HG02571 (cell line): ENCODE data around the gene OGN.
"Not testable (repeated sequence)": the region's sequence is repeated elsewhere in the genome, so short reads cannot be mapped to it uniquely, and the experiment has no call there.

Experiments used
- ATAC-seq: cut with Tn5 transposase; IDR thresholded peaks from one replicate; pipeline ENCODE4 v1.9.1; 2021; ENCODE audit warnings: mild to moderate bottlenecking, moderate library complexity; ENCODE audit not compliant: unreplicated experiment

The OGN gene, protein sequence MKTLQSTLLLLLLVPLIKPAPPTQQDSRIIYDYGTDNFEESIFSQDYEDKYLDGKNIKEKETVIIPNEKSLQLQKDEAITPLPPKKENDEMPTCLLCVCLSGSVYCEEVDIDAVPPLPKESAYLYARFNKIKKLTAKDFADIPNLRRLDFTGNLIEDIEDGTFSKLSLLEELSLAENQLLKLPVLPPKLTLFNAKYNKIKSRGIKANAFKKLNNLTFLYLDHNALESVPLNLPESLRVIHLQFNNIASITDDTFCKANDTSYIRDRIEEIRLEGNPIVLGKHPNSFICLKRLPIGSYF

DNA sequence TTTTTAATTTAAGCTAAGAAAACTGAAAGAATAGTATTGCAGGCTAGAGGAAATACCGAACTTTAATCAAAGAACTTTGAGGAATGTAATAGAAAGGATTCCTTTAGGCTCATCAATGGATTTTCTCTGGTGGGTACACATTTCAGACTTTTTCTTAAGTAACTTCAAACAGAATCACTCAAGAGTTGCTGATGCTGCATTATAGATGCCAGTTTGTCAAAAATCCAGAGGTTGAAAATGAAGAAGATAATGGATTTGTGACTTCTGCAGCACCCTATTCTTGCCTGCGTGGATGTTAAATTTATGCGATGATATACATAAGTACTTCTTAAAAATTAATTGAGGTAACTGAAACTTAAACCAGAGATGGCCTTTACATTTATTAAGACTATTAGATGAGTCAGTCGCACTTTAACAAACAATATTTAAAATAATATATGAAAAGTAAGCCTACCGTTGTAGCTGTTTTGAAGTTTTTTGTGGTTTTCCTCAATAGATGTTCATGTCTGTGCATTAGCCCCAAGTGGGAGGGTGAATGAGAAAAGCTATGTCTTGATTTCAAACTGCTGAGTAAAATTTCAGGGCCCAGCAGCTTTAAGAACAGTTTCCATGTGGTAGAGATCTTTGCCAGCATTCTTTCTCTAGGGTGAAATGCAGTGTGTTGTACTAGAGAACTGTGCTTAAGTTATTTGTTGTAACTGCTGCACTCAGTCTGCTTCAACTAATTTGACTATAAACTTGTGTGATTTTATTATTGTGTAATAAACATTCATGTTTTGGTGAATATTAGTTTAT, at the start of gene OGN:
Gene OGN, minus strand, starts transcription at position 537 of the 795 bp plus-strand sequence. CDS start 1,171 bp downstream, outside the sequence.
- ATAC-seq, result no peak

DNA sequence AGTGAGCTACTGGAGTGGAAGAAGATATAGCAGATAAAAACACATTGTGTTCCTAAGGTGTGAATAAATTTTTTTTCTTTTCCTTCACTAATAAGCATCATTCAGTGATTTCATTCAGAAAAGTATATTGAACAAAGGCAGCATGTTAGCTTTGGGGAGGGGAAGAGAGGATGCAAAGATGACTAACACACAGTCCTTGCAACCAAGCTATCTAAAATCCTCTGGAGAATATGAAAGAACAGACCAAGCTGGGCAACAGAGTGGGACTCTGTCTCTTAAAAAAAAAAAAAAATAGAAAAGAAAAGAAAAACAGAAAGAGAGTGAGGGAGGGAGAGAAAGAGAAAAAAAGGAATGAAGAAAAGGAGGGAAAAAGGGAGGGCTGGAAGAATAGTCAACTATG, 42.2 kb upstream of the OGN start:
- ATAC-seq, result no peak

GRCh38 chr9:92444841-92445240, 40.5 kb upstream of the OGN start:
- no peak for ATAC-seq

DNA sequence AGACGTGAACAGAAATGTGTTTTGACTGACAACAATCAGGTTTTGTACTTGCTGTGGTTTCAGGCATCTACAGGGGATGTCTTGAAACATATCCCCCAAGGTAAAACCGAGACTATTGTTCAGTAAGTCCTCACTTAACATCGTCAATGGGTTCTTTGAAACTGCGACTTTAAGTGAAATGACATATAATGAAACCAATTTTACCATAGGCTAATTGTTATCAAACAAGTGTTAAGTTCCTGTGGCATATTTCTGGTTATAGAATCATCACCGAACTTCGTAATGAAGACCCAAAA, 36.3 kb upstream of the OGN start:
- no peak for ATAC-seq

DNA sequence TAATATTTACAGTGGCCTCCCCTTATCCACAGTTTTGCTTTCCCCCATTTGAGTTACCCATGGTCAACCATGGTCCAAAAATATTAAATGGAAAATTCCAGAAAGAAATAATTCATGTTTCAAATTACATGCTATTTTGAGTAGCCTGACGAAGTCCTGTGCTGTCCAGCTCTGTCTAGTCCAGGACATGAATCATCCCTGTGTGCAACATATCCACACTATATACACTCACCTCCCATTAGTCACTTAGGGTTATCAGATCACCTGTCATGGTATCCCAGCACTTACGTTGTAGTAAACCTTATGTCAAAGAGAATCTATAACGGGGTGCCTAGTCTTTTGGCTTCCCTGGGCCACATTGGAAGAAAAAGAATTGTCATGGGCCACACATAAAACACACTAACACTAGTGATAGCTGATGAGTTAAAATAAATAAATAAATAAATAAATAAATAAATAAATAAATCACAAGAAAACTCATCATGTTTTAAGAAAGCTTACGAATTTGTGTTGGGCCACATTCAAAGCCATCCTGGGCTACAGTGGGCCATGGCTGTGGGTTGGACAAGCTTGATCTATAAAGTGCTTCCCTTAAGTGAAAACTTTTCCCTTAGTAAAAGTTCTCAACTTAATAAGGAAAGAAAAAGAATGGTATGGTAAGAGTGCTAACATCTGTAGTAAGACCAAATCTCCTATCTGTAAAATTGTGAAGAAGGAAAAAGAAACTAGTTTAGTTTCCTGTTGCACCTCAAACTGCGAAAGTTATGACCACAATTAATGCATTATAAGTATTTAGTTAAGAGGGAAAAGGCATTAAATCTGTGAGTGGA, 35.8 kb upstream of the OGN start:
- no peak for ATAC-seq

DNA sequence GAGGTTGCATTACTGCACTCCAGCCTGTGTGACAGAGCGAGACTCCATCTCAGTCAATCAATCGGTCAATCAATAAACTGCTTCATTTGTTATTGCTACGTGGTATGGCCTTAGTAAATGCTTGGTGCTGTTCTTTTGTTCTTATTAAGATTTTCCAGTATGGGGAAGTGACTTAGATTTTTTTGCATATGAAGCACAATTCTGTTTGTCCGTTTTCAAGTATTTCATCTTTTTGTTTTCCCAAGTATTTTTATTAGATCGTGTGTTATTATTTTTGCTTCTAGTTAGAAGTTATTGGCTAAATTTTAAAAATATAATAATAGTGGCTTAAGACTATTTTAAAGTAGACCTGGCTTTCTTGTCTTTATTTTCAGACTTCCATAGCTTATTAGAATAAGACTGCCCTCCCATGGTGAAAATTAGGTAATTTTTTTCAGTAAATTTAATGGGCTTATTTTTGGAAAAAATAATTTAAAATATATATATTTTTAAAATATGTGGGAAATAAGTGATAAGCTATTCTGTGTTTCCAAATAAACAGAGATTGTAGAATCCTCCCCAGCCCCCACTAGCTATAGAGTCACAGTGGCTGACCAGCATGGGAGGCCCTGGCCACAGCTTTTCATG, 34.6 kb upstream of the OGN start:
- ATAC-seq, result no peak

- ATAC-seq, result no peak
Observed at GRCh38 chr9:92435263-92435662, 30.9 kb upstream of the OGN start.

GRCh38 chr9:92432972-92433548, 28.7 kb upstream of the OGN start:
- no peak for ATAC-seq

- ATAC-seq, result no peak
Observed at GRCh38 chr9:92432350-92432749, 28.0 kb upstream of the OGN start.

GRCh38 chr9:92429836-92430235, 25.5 kb upstream of the OGN start:
- no peak for ATAC-seq

DNA sequence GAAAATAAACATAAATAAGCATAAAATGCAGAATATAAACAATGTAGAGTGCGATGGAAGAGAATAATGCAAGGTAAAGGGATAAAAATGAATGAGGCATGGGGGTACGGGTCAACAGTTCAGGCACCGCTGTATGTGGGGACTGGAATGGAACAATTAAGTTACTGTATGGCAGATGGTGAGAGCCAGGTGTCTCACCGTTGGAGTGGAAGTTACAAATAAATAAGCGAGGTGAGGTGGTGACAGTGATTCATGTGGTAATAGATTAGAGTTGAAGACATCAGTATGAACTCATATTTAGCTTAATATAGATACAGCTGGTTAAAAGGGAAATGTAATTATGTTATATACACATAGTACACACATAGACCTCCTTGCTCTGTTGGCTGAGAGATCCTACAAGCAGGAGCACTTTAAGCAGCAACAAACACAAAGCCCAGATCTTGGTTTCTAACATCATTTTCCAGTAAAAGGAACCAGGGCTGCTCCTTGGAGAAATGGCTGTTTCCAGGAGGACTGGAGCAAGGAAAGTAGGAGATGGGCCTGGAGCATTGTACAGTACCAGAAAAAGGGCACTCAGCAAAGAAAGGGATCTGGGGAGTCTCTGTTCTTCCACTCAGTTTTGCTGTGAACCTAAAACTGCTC, 22.2 kb upstream of the OGN start:
- ATAC-seq, result no peak

DNA sequence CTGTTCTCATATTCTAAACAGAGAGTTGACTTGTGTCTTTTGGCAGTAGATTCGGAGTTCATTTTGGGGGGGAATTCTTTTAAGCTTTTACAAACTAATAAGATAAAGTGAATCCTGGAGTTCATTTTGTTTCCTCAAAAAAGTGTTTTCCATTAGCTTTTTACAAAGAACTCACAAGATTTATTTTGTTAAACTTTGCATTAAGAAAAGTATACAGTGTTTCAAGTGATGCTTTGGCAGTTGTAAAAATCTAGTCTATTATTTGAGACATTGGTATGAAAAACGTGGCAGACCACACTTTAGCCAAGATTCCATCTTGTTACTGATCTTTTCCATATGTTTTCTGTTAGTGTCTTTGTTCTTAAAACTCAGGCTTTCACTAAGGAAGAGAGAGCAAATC, 21.1 kb upstream of the OGN start:
- ATAC-seq, result no peak

DNA sequence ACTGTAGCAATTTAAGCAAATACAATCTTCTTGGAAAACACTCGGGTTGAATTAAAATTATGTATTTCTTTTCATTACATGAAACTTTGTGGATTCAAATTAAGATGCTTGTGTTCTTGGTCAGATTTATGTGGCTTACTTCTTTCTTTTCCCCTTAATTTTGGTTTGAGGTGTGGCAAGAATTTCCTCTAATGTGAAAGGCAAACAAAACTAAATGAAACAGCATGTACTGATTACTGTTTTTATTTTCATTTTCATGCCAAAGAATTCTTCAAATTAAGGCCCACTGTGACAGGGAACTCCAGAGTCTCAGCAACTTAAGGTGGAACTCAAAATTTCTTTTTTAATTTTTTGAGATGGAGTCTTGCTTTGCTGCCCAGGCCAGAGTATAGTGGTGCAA, 20.0 kb upstream of the OGN start, which contains the start of gene OMD:
Gene OMD, minus strand, starts transcription at position 132 of the 400 bp plus-strand sequence. CDS start 6,913 bp downstream, outside the sequence.
- ATAC-seq, result no peak

GRCh38 chr9:92423612-92424011, 19.2 kb upstream of the OGN start:
- ATAC-seq, result no peak

DNA sequence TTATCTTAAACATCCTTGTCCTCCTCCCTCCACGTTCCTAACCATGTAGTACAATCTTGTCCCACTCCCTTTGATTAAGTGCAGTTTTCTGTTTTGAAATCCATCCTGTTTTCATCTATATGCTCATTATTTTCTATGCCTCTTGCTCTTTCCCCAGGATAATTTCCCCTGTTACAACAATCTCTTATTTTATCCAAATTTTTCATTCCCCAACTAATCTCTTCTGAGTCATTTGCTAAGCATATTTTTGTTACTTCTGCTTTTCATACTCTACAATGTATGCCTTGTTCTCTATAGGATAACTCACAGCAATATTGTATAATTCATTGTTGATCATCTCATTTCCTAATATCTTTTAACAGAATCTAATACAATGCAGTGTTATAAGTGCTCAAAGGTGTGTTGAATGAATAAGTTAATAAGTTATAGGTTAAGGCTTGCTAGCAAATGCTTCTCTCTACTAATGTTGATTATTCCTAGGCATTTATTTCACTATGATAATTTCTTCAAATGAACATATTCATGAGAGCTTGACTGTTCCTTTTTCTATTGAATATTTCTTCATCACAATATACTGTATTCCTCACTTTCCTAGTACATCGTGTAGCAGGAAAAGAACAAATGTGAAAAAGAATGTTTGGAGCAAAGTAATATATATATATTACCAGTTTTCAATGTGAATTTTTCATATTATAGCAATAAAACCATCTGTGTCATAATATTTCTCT, 18.4 kb upstream of the OGN start:
- ATAC-seq, result no peak

GRCh38 chr9:92414566-92414965, 10.2 kb upstream of the OGN start:
- ATAC-seq, result no peak

- not testable (repeated sequence) for ATAC-seq
Observed at GRCh38 chr9:92411157-92411556, 6.8 kb upstream of the OGN start.

- ATAC-seq, result no peak
Observed at GRCh38 chr9:92408747-92409478, 4.5 kb upstream of the OGN start.

DNA sequence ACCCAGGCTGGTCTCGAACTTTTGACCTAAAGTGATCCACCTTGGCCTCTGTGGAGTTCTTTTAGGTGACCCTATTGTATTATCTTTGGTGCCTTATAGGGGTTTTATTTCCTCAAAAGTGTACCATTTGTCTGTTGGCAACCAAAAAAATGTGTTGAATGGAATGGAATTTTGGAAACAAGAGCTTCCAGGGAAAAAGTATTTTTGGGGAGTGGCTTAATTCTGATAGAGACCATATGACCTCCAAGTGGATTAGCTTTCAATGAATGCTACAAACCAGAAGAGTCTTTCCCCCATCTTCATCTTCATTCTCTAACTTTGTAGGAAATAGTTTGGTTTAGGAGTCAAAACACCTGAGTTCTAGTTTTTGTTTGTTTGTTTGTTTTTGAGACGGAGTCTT, 3.4 kb upstream of the OGN start:
- no peak for ATAC-seq
